ENCODE measurements around the gene BMPER. TPM values are rescaled to one million over a fixed set of nuclear protein-coding genes. Genes with fewer than 3 reads are reported as not detected.

The BMPER gene
- polyA plus RNA-seq, 1 donor from 2014 or later, result 2.1 TPM

DNA sequence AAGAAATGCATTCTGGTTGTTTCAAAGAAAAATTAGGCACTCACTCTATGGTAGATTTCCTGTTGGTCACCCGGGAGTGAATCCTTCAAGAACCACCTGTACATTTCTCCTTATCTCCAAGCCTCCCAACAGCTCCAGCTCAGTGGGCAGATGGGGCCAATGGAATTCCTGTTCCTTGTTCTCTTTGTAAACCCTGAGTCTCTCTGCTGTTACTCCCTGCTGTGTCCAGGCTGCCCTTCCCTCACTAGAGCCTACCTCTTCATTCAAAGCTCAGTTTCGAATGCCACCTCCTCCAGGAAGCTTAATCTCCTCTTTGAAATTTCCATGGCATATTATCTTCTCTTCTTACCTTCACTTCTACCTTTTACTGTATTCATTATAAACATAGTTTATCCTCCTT, 3.5 kb upstream of the BMPER start:
- Histone ChIP-seq H3K4me2 (ENCODE audit: low read length) (no peak overlapping the region), H3K27ac (ENCODE audit: low read length) (no peak overlapping the region), H3F3A (ENCODE audit: insufficient read depth, low read length, poor library complexity, severe bottlenecking) (peaks cover 5% of the 10 kb centered on the region), H3K27me3 (ENCODE audit: insufficient read depth, low read depth, low read length) (peaks cover 37% of the 10 kb centered on the region), H2AFZ (ENCODE audit: low read depth, low read length) (no peak overlapping the region), H3K36me3 (ENCODE audit: insufficient read depth, low read length) (no peaks in the 10 kb centered on the region), H3K9me2 (ENCODE audit: insufficient read depth, low read length) (no peaks in the 10 kb centered on the region), H3K4me3 (ENCODE audit: low read length) (no peak overlapping the region), H3K9me3 (ENCODE audit: low read length) (no peaks in the 10 kb centered on the region), H4K20me1 (ENCODE audit: insufficient read depth) (no peaks in the 10 kb centered on the region), H3K79me2 (replicated peaks; ENCODE audit: insufficient read depth, low read length) (no peaks in the 10 kb centered on the region), H3K9ac (ENCODE audit: low read length) (no peak overlapping the region)
- TF ChIP-seq EZH2 (IDR thresholded peaks at IDR 0.05; ENCODE audit: borderline replicate concordance, insufficient read depth, low read length, poor library complexity, severe bottlenecking) (no peak), TAF1 (IDR thresholded peaks at IDR 0.05; ENCODE audit: low read depth) (no peak), RAD21 (conservative IDR thresholded peaks at IDR 0.05) (no peak), POLR2AphosphoS5 (IDR thresholded peaks at IDR 0.05) (no peak)
- TF ChIP-seq, protein P1, sequence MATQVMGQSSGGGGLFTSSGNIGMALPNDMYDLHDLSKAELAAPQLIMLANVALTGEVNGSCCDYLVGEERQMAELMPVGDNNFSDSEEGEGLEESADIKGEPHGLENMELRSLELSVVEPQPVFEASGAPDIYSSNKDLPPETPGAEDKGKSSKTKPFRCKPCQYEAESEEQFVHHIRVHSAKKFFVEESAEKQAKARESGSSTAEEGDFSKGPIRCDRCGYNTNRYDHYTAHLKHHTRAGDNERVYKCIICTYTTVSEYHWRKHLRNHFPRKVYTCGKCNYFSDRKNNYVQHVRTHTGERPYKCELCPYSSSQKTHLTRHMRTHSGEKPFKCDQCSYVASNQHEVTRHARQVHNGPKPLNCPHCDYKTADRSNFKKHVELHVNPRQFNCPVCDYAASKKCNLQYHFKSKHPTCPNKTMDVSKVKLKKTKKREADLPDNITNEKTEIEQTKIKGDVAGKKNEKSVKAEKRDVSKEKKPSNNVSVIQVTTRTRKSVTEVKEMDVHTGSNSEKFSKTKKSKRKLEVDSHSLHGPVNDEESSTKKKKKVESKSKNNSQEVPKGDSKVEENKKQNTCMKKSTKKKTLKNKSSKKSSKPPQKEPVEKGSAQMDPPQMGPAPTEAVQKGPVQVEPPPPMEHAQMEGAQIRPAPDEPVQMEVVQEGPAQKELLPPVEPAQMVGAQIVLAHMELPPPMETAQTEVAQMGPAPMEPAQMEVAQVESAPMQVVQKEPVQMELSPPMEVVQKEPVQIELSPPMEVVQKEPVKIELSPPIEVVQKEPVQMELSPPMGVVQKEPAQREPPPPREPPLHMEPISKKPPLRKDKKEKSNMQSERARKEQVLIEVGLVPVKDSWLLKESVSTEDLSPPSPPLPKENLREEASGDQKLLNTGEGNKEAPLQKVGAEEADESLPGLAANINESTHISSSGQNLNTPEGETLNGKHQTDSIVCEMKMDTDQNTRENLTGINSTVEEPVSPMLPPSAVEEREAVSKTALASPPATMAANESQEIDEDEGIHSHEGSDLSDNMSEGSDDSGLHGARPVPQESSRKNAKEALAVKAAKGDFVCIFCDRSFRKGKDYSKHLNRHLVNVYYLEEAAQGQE (IDR thresholded peaks at IDR 0.05; ENCODE audit: borderline replicate concordance), result no peak
- TF ChIP-seq, protein P2, sequence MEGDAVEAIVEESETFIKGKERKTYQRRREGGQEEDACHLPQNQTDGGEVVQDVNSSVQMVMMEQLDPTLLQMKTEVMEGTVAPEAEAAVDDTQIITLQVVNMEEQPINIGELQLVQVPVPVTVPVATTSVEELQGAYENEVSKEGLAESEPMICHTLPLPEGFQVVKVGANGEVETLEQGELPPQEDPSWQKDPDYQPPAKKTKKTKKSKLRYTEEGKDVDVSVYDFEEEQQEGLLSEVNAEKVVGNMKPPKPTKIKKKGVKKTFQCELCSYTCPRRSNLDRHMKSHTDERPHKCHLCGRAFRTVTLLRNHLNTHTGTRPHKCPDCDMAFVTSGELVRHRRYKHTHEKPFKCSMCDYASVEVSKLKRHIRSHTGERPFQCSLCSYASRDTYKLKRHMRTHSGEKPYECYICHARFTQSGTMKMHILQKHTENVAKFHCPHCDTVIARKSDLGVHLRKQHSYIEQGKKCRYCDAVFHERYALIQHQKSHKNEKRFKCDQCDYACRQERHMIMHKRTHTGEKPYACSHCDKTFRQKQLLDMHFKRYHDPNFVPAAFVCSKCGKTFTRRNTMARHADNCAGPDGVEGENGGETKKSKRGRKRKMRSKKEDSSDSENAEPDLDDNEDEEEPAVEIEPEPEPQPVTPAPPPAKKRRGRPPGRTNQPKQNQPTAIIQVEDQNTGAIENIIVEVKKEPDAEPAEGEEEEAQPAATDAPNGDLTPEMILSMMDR (IDR thresholded peaks at IDR 0.05; ENCODE audit: poor library complexity, severe bottlenecking), result no peak

DNA sequence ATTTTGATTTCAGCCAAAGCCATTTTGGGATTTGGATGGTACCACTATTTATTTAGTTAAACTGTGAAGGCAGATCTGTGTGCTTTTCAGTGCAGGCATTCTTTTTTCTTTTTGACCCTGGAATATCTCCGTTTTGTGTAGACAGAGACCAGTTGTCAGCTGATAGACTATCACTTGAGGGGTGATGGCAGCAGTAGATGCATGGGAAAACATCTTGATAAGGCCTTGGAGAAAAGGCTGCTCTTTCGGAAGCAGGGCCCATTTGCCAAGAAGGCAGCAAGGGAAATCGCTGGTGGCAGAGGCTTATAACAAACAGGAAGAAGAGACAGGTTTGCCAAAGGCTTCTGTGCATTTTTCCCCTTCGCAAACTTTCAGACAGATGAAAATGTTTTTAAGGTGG, 2.6 kb upstream of the BMPER start:
- no peak overlapping the region for H3K27ac ChIP-seq (ENCODE audit: low read length)
- no peaks in the 10 kb centered on the region for H4K20me1 ChIP-seq (ENCODE audit: insufficient read depth)
- H3K36me3 ChIP-seq (ENCODE audit: insufficient read depth, low read length), result no peaks in the 10 kb centered on the region
- no peak overlapping the region for H2AFZ ChIP-seq (ENCODE audit: low read depth, low read length)
- H3K4me2 ChIP-seq (ENCODE audit: low read length), result no peak overlapping the region
- no peak overlapping the region for H3K4me3 ChIP-seq (ENCODE audit: low read length)
- peaks cover 46% of the 10 kb centered on the region for H3K27me3 ChIP-seq (ENCODE audit: insufficient read depth, low read depth, low read length)
- no peaks in the 10 kb centered on the region for H3K79me2 ChIP-seq (replicated peaks; ENCODE audit: insufficient read depth, low read length)
- H3K9me2 ChIP-seq (ENCODE audit: insufficient read depth, low read length), result no peaks in the 10 kb centered on the region
- TF ChIP-seq RAD21 (conservative IDR thresholded peaks at IDR 0.05) (no peak), TAF1 (IDR thresholded peaks at IDR 0.05; ENCODE audit: low read depth) (no peak), EZH2 (IDR thresholded peaks at IDR 0.05; ENCODE audit: borderline replicate concordance, insufficient read depth, low read length, poor library complexity, severe bottlenecking) (no peak), SMC3 (conservative IDR thresholded peaks at IDR 0.05; ENCODE audit: poor library complexity) (no peak), POLR2AphosphoS5 (IDR thresholded peaks at IDR 0.05) (no peak), EP300 (conservative IDR thresholded peaks at IDR 0.05; ENCODE audit: poor library complexity, severe bottlenecking) (no peak), MXI1 (conservative IDR thresholded peaks at IDR 0.05; ENCODE audit: poor library complexity, severe bottlenecking) (no peak)
- TF ChIP-seq, protein P1 (IDR thresholded peaks at IDR 0.05; ENCODE audit: borderline replicate concordance), result no peak
- H3F3A ChIP-seq (ENCODE audit: insufficient read depth, low read length, poor library complexity, severe bottlenecking), result peaks cover 5% of the 10 kb centered on the region
- H3K9me3 ChIP-seq (ENCODE audit: low read length), result no peaks in the 10 kb centered on the region
- H3K9ac ChIP-seq (ENCODE audit: low read length), result no peak overlapping the region

All from neural cell (in vitro differentiated cells).